Right atrium auricular region (tissue), 2 donors: ENCODE measurements around the gene KLHL22. TPM values are rescaled to one million over a fixed set of nuclear protein-coding genes. Genes with fewer than 3 reads are reported as not detected.

Source experiments
- DNase-seq: peaks from one replicate; pipeline ENCODE4 v3.0.0-alpha.2; 2019; ENCODE audit warnings: low spot score
- H3K27ac ChIP-seq, 2 donors: fragments of 200-600 bp; sonication (generic); 1 replicate in 1 of 2; 2 replicates in 1 of 2; pipeline ENCODE4 v1.5.1; 2016 to 2019
- H3K27me3 ChIP-seq, 2 donors: fragments of 200-600 bp; sonication (generic); one replicate each; pipeline versions ENCODE4 v1.5.1 to v1.6.0; 2017 to 2019
- H3K36me3 ChIP-seq: fragments of 200-600 bp; sonication (generic); one replicate; pipeline ENCODE4 v1.5.1; 2016
- H3K4me1 ChIP-seq, 2 donors: fragments of 200-600 bp; sonication (generic); one replicate each; pipeline versions ENCODE4 v1.5.1 to v1.6.0; 2017 to 2019
- H3K4me3 ChIP-seq, 2 donors: fragments of 200-600 bp; sonication (generic); 1 replicate in 1 of 2; 2 replicates in 1 of 2; pipeline ENCODE4 v1.5.1; 2017 to 2019; ENCODE audit warnings: mild to moderate bottlenecking in 1 of 2, moderate library complexity in 1 of 2
- H3K9me3 ChIP-seq, 2 donors: fragments of 200-600 bp; sonication (generic); one replicate each; pipeline ENCODE4 v1.5.1; 2019
- CTCF ChIP-seq, 2 donors: fragments of 200-600 bp; sonication (generic); IDR thresholded peaks; one replicate each; pipeline ENCODE4 v1.5.1; 2019; ENCODE audit warnings: antibody characterized with exemption in 2 of 2
- total RNA-seq, 2 donors: library from RNA; depleted of rRNA; stranded (reverse); fragments of >200 nt; gene quantifications; one replicate each; pipeline ENCODE4 v1.1.0, GENCODE V29; 2016

KLHL22 gene
- total RNA-seq, 2 donors from 2014 or later = 16.0 to 21.9 TPM

DNA sequence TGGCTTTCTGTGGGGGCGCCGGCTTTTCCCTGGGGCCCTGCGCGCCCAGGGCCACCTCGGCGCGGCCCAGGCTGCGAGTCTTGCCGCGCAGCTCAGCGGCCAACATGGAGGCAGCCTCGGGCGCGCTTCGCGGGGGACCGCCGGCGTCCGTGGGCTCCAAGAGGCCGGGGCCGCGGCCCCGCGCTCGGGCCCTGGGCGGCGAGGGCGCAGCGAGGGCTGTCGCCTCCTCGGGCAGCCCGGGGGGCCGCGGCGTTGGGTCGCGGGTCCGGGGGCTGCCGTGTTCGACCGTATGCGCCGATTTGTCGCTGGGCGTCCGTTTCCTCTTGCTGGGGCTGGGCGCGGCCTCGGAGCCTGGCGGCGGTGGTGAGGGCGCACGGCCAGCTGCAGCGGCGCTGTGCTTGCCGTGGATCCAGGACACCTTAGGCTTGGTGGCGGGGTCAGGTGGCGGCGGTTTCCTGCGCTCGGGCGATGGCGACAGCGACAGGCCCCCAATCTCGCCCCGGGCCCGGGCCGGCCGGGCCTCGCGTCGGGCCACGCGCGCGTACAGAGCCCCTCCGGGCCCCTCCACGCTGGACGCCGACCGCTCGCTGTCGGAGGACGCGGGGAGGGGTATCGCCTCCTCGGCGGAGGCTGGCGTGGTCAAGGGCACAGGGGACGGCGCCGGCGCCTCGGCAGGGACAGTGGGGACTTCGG, 69.9 kb downstream of the KLHL22 start:
- H3K9me3 ChIP-seq = no peaks in the 10 kb centered on the region
- peaks cover 0 to 51% of the 10 kb centered on the region in 2 donors for H3K4me1 ChIP-seq
- H3K36me3 ChIP-seq = peaks cover 3% of the 10 kb centered on the region
- peak overlapping the region in 1 of 2 donors; percentile 36 for H3K4me3 ChIP-seq
- DNase-seq = no peak
- peaks cover 0 to 12% of the 10 kb centered on the region in 2 donors for H3K27me3 ChIP-seq
- H3K27ac ChIP-seq = no peak overlapping the region
- TF ChIP-seq CTCF (IDR thresholded peaks at IDR 0.05) = no peak

DNA sequence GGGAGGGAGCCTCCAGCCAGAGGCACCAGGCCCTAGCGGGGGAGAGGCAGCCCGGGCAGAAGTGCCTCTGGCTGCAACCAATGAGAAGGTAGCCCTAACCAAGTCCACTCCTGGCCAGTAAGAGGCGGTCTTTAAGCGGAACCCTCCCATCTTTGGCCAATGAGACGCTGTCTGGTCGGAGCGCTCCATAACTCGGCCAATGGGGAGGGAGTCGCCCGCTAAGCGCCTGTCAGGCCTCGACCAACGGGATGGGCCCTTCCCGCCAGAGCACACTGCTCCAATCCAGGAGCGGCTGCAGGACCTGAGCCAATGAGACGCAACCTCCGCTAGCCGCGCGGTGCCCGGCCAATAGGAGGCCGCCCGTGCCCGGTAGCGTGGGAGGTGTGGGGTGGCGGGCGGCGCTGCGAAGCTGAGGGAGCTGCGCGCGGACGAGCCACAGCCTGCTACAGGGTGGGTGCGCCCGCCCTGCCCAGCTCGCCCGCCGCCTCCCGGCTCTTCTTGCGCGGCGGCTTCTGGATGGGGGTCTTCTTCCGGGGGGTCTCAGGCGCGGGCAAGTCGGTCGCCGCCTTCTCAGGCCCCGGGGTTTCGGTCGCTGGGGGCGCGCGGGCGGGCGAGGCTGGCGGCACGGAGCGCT, 70.5 kb downstream of the KLHL22 start:
- Histone ChIP-seq H3K27me3 (peaks cover 0 to 7% of the 10 kb centered on the region in 2 donors), H3K36me3 (peaks cover 3% of the 10 kb centered on the region), H3K27ac (no peak overlapping the region), H3K9me3 (no peaks in the 10 kb centered on the region), H3K4me1 (peaks cover 0 to 45% of the 10 kb centered on the region in 2 donors), H3K4me3 (peak overlapping the region in 1 of 2 donors; percentile 36)
- TF ChIP-seq CTCF (IDR thresholded peaks at IDR 0.05) = no peak
- DNase-seq = no peak

- Histone ChIP-seq H3K9me3 (no peaks in the 10 kb centered on the region), H3K27me3 (peaks cover 0 to 2% of the 10 kb centered on the region in 2 donors), H3K27ac (peak overlapping the region; percentile 16 to 20), H3K4me1 (peaks cover 0 to 40% of the 10 kb centered on the region in 2 donors), H3K4me3 (no peak overlapping the region), H3K36me3 (peaks cover 3% of the 10 kb centered on the region)
- no peak for TF ChIP-seq CTCF (IDR thresholded peaks at IDR 0.05)
- DNase-seq = no peak
These were observed 71.0 kb downstream of the KLHL22 start for GRCh38 chr22:20424568-20424931.

DNA sequence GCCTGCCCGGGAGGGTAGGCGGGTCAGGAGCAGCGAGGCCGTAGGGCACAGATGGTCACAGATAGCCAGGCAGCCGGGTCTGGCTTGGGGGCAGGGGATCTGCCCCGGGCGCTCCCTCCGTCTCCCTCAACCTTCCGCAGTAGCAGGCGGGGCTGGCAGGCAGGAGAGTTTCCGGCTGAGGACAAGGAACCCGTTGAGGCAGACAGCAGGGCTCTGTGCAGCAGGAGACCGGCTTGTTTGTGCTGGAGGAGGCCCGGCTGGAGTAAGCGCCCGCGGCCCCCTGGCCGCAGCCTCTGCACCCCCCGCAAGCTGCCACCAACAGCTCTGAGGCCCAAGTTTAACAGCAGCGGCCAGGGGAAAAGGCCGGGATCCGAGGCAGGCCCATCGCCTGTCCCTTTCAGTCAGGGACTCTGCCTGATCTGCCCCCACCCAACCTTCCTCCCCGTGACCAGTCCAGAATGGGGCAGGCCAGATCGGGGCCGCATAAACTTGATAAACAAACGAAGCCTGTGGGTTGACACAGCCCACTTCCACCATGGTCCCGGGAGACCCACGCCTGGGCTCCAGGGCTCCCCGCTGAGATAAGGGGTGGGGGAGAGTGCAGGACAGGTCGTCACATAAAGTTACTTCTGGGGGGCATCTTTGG, 71.6 kb downstream of the KLHL22 start:
- no peaks in the 10 kb centered on the region for H3K9me3 ChIP-seq
- H3K27me3 ChIP-seq = no peaks in the 10 kb centered on the region
- H3K27ac ChIP-seq = peak overlapping the region; percentile 16 to 20
- no peak overlapping the region for H3K4me3 ChIP-seq
- H3K36me3 ChIP-seq = peaks cover 3% of the 10 kb centered on the region
- TF ChIP-seq CTCF (IDR thresholded peaks at IDR 0.05) = no peak
- H3K4me1 ChIP-seq = peaks cover 0 to 37% of the 10 kb centered on the region in 2 donors
- DNase-seq = no peak

DNA sequence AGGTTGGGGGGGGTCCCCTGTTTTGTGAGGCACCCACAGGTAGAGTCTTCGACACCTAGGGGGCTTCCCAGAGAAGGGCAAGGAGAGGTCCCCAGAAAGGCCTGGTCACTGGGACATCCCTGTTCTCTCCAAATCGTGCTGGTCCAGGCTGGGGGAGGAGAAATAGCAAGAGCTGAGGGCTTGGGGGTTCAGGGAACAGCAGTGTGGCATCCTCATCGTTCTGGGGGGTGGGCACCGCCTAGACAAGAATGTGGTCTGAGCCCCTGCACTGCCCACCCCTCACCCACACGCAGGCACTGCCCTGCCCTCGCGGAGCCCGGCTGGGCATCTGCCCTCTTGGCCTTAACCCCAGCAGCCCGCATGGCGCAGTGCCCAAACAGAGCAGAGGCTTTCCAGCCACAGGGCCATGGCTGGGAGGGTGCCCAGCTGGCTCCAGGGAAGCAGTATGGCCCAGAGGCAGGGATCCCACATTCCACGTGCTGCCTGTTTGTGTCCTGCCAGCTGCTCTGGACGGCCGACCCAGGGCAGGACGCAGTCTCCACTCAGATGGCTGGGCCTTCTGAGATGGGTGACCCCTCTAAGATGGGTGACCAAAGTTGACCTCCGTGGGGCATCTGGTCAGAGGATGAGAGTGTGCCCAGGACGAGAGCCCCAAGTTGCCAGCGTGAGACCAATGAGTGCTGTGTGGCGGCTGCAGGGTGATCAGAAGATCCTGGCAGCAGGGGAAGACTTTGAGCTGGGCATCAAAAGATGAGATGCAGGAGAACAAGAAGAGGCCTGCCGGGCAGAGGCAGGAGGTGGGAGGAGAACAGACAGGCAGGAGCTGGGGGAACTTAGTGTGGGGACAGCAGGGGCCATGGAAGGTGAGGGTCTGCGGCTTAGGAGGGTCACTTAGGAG, 72.3 kb downstream of the KLHL22 start:
- TF ChIP-seq CTCF (IDR thresholded peaks at IDR 0.05) = no peak
- H3K27ac ChIP-seq = peak overlapping the region in 1 of 2 donors; percentile 20
- DNase-seq = no peak
- peaks cover 0 to 41% of the 10 kb centered on the region in 2 donors for H3K4me1 ChIP-seq
- H3K4me3 ChIP-seq = no peak overlapping the region
- no peaks in the 10 kb centered on the region for H3K9me3 ChIP-seq
- H3K27me3 ChIP-seq = no peaks in the 10 kb centered on the region
- peaks cover 3% of the 10 kb centered on the region for H3K36me3 ChIP-seq
